ENCODE data around the gene IPO7. TPM values are rescaled to one million over a fixed set of nuclear protein-coding genes. Genes with fewer than 3 reads are reported as not detected.

IPO7 gene
- total RNA-seq, 4 donors from 2014 or later = 54.1 to 114 (median 75.5) TPM

DNA sequence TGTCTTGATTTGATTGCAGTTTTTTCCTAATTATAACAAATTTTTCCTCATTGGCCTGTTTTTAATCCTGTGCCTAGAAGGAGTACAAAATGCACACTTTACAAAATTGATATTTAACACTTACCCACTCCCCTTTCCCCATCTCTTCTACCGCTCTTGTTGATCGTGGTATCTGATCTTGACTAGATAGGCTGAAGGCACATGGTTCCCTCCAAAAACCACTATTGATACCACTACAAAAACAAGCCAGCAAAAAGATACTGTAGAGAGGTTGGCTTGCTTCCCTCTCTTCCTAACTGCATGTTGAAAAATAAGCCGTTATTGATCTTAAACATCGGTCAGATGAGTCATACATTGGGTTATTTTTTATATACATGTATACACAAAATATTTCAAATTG is 61.8 kb downstream of the IPO7 start:
- TF ChIP-seq, protein P1, sequence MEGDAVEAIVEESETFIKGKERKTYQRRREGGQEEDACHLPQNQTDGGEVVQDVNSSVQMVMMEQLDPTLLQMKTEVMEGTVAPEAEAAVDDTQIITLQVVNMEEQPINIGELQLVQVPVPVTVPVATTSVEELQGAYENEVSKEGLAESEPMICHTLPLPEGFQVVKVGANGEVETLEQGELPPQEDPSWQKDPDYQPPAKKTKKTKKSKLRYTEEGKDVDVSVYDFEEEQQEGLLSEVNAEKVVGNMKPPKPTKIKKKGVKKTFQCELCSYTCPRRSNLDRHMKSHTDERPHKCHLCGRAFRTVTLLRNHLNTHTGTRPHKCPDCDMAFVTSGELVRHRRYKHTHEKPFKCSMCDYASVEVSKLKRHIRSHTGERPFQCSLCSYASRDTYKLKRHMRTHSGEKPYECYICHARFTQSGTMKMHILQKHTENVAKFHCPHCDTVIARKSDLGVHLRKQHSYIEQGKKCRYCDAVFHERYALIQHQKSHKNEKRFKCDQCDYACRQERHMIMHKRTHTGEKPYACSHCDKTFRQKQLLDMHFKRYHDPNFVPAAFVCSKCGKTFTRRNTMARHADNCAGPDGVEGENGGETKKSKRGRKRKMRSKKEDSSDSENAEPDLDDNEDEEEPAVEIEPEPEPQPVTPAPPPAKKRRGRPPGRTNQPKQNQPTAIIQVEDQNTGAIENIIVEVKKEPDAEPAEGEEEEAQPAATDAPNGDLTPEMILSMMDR (IDR thresholded peaks at IDR 0.05; ENCODE audit: low read depth) = no peak

DNA sequence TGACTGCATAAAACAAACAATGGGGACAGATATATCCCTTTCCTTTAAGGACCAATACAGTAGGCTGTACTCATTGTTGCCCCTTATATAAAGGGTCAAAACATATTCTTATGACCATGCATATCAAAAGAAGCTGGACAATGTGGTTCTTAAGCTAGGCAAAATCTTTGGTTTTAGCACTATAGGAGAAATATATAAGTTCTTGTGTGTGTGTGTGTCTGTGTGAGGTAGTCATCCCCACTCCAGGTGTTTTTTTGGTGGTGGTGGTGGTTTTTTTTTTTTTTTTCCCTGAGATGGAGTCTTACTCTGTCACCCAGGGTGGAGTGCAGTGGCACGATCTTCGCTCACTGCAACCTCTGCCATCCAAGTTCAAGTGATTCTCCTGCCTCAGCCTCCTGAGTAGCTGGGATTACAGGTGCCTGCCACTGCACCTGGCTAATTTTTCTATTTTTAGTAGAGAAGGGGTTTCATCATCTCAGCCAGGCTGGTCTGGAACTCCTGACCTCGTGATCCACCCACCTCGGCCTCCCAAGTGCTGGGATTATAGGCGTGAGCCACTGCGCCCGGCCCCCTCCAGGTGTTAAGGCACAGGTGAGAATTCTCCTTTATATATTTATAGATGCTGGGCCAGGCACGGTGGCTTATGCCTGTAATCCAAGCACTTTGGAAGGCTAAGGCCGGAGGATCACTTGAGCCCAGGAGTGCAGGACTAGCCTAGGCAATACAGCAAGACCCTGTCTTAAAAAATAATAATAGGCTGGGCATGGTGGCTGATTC is 64.3 kb downstream of the IPO7 start:
- TF ChIP-seq, protein P1 (IDR thresholded peaks at IDR 0.05; ENCODE audit: low read depth) = no peak

DNA sequence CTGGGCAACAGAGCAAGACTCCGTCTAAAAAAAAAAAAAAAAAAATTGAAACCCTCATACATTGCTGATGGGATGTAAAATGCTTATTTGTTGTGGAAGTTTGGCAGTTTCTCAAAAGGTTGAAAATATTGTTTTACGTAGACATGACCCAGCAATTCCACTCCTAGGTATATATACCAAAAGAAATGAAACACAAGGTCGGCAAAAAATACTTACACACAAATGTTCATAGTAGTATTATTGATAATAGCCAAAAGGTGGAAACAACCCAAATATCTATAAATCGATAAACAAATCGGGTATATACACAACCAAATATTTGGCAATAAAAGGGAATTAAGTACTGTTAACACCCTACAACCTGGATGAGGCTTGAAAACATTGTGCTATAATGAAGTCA is 71.3 kb downstream of the IPO7 start:
- TF ChIP-seq, protein P1 (IDR thresholded peaks at IDR 0.05; ENCODE audit: low read depth) = no peak

DNA sequence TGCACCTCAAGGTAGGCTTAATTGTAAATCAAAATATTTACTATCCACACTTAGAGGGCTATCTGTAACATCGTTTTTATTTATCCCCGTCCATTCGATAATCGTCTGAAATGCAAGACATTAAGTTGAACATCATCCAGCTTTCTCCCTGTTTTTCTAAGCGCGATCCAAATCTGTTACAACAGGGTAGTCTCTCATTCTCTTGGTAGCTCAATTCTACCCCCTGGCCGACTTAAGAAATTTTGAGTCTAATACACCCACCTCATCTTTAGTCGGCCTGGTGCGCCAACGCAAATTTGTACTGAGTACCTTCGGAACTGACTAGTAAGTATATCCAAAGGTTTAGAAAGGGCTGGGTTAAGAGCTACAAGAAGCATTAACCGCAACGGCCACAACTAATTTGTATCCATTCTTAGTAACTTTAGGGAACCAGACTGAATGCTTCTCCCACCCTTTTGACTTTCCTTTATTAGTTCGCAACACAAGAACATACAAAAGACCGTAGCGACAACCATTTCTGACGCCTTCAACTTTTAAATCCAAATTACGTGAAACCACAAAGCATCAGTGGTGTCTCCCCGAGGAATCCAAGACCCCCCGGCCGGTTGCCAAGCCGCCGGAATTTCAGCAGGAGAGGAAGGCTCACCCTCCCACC is 75.3 kb downstream of the IPO7 start:
- TF ChIP-seq, protein P1 (IDR thresholded peaks at IDR 0.05; ENCODE audit: low read depth) = no peak

DNA sequence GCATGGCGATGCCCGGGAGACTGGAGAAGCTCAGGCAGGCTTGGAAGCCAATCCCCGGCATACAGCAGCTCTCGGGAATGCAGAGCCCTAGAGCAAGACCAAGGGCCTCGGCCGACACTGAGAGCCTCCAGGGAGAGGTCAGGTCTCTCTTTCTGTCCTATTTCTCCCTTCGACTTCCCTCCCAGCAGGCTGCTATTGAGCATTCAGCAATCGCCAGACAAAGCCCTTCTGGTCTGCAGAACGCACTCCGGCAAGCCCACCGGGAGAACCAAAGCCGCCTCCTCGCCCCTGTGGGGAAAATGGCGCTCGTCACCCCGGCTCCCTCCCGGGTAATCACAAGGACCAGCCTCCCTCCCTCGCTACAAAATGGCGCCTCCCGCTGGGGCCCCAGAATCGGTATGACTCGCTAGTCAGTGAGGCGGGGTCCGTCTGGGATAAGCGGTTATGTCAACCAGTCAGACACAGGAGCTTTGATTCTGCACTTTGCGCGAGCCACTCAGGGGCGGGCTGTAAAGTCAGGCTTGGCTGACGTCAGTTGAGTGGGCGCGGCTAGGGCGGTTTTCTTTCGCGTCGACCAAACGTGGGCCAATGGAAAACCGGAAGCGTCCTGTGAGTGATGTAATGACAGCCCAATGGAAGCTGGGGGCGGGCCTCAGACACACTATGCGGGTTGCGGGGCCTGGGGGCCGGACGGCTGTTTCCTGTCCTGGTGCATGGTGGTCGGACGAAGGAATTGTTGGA is 76.0 kb downstream of the IPO7 start, which contains the start of gene ZNF143:
Gene ZNF143 (plus strand): TSS at position 691 of the 741 bp plus-strand sequence. CDS start 10,297 bp downstream, outside the sequence.
- TF ChIP-seq, protein P1 (IDR thresholded peaks at IDR 0.05; ENCODE audit: low read depth) = no peak

DNA sequence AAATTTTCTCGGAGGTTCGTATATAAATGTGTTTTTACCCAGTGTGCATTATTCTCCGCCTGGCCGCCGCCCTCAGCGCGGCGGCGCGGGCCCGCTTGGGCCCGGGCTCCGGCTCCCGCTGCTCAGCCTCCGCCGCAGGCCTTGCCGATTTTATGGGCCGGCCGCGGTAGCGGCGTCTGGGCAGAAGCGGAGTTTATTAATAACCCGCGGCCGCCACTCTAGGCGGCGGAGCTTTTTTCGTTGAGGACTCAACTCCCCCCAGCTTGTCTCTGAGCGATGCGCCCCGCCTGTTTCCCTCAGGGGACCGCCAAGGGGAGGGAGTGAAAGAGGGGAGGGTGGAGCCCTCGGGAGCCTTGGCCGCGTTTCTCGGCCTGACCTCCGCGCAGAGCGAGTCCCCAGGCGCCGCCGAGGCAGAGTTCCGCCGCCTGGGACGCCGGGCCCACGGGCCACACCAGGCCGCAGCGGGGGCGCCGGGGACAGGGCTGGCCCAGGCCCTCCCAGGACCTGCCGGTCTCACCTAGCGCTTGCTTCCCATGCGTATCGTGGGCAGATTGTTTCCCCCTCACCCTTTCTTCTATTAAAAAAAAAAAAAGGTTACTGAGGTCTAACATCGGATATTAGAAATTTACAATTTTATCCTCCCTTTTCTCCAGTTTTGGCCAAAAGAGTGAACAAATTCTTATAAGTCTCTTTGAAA is 76.8 kb downstream of the IPO7 start:
- TF ChIP-seq, protein P1 (IDR thresholded peaks at IDR 0.05; ENCODE audit: low read depth) = no peak
